H1 (cell line): ENCODE measurements around the gene EPN2.
"Not testable (repeated sequence)": the region's sequence is repeated elsewhere in the genome, so short reads cannot be mapped to it uniquely, and the experiment has no call there.

Experiments
- BRCA1 ChIP-seq: IDR thresholded peaks from 2 replicates; pipeline ENCODE4 v1.6.1; 2012; ENCODE audit warnings: low read depth, low read length, improper control_type of control experiment
- MAX ChIP-seq: IDR thresholded peaks from 2 replicates; pipeline ENCODE4 v1.6.1; 2012; ENCODE audit warnings: inconsistent platforms
- POLR2A ChIP-seq, 2 experiments: IDR thresholded peaks; 1 replicate in 1 of 2; 2 replicates in 1 of 2; pipeline ENCODE4 v1.6.1; 2011; ENCODE audit warnings: low read depth in 2 of 2, low read length in 2 of 2, mild to moderate bottlenecking in 2 of 2; ENCODE audit errors: control extremely low read depth in 1 of 2
- POLR2AphosphoS5 ChIP-seq: IDR thresholded peaks from 2 replicates; pipeline ENCODE4 v1.6.1; 2011; ENCODE audit warnings: low read depth, low read length
- TAF1 ChIP-seq: IDR thresholded peaks from 2 replicates; pipeline ENCODE4 v1.6.1; 2011; ENCODE audit warnings: mild to moderate bottlenecking, low read depth, low read length
- YY1 ChIP-seq: IDR thresholded peaks from 2 replicates; pipeline ENCODE4 v1.6.1; 2011; ENCODE audit warnings: low read depth, mild to moderate bottlenecking, low read length

GRCh38 chr17:19218914-19219313 is 18.3 kb upstream of the EPN2 start:
- not testable (repeated sequence) for TF ChIP-seq MAX; POLR2AphosphoS5; TAF1; POLR2A (IDR thresholded peaks at IDR 0.05; ENCODE audit: control extremely low read depth in 1 of 2, low read depth in 2 of 2, low read length in 2 of 2); BRCA1; YY1
